Cerebellar nuclear complex (tissue), 1 donor: ENCODE results near the gene AFF4.
"Not testable (repeated sequence)": the region's sequence is repeated elsewhere in the genome, so short reads cannot be mapped to it uniquely, and the experiment has no call there.

ENCODE experiments used
- DNase-seq, 2 experiments: peaks; one replicate each; lab custom pipeline; 2025; lab: John Stamatoyannopoulos, UW

The AFF4 gene

GRCh38 chr5:132886064-132886823, 77.2 kb downstream of the AFF4 start:
- DNase-seq = no peak

- no peak for DNase-seq
Measured at GRCh38 chr5:132884548-132884947, 78.9 kb downstream of the AFF4 start.

GRCh38 chr5:132883261-132883834, 80.1 kb downstream of the AFF4 start:
- DNase-seq = peak in 1 of 2 experiments; percentile 20

GRCh38 chr5:132877938-132878337, 85.5 kb downstream of the AFF4 start:
- DNase-seq = no peak

- DNase-seq = no peak
Measured at GRCh38 chr5:132877466-132877865, 86.0 kb downstream of the AFF4 start.

- no peak for DNase-seq
Measured at GRCh38 chr5:132876020-132876759, 87.2 kb downstream of the AFF4 start.

- no peak for DNase-seq
Measured at GRCh38 chr5:132873930-132874271, 89.5 kb downstream of the AFF4 start.

- no peak for DNase-seq
Measured at GRCh38 chr5:132873119-132873929, 90.1 kb downstream of the AFF4 start, which contains the start of gene LEAP2. Gene LEAP2 (plus strand): TSS chr5:132873668. CDS start chr5:132873695, 27 bp downstream.

- no peak for DNase-seq
Measured at GRCh38 chr5:132872788-132873118, 90.7 kb downstream of the AFF4 start.

- DNase-seq = no peak
Measured at GRCh38 chr5:132871459-132872284, 91.8 kb downstream of the AFF4 start.

- no peak for DNase-seq
Measured at GRCh38 chr5:132870801-132871200, 92.6 kb downstream of the AFF4 start.

GRCh38 chr5:132868754-132869153, 94.7 kb downstream of the AFF4 start:
- no peak for DNase-seq

- DNase-seq = no peak
Measured at GRCh38 chr5:132867046-132867451, 96.4 kb downstream of the AFF4 start.

GRCh38 chr5:132866342-132867045, 96.9 kb downstream of the AFF4 start, which contains the start of the genes GDF9 and UQCRQ:
Gene GDF9 (minus strand): TSS chr5:132866469. CDS start chr5:132864533, 1,936 bp downstream.
Gene UQCRQ (plus strand): TSS chr5:132866642. CDS start chr5:132866882, 240 bp downstream.
- DNase-seq = peak; percentile 97 to 98

GRCh38 chr5:132865668-132866341, 97.6 kb downstream of the AFF4 start:
- DNase-seq = no peak

GRCh38 chr5:132860742-132861141, 102.7 kb downstream of the AFF4 start:
- DNase-seq = no peak

- no peak for DNase-seq
Measured at GRCh38 chr5:132859889-132860437, 103.5 kb downstream of the AFF4 start.

- no peak for DNase-seq
Measured at GRCh38 chr5:132856011-132856410, 107.4 kb downstream of the AFF4 start.

- not testable (repeated sequence) for DNase-seq
Measured at GRCh38 chr5:132854992-132855391, 108.4 kb downstream of the AFF4 start.

GRCh38 chr5:132854301-132854700, 109.1 kb downstream of the AFF4 start:
- no peak for DNase-seq
